SK-N-MC (cell line): ENCODE results near the gene ZBTB20.

Source experiments
- EZH2 ChIP-seq: fragments of 200-600 bp; sonication (generic); IDR thresholded peaks from one replicate; pipeline ENCODE4 v1.6.1; 2017; ENCODE audit warnings: antibody characterized with exemption
- FOXP2 ChIP-seq: optimal IDR thresholded peaks from 2 replicates; pipeline ENCODE3; 2011; ENCODE audit warnings: mild to moderate bottlenecking, moderate library complexity; ENCODE audit not compliant: insufficient read depth; ENCODE audit errors: extremely low read length, control extremely low read depth
- POLR2AphosphoS5 ChIP-seq: IDR thresholded peaks from 2 replicates; pipeline ENCODE4 v1.6.1; 2012; ENCODE audit warnings: mild to moderate bottlenecking, low read depth, low read length, borderline replicate concordance

- TF ChIP-seq EZH2, result no peak
- no peak for TF ChIP-seq POLR2AphosphoS5
- no peak for TF ChIP-seq FOXP2
These were observed 819.4 kb downstream of the ZBTB20 start for GRCh38 chr3:114327665-114328064.
